Parathyroid adenoma (tissue), 2 donors: ENCODE data around the gene ULK4.

Experiments used
- H2AFZ ChIP-seq: fragments of 300-600 bp; sonication (generic); one replicate; pipeline ENCODE4 v1.7.0; 2017; ENCODE audit warnings: antibody characterized with exemption, mild to moderate bottlenecking
- H3K27ac ChIP-seq: fragments of 300-600 bp; sonication (generic); one replicate; pipeline ENCODE4 v1.7.0; 2017
- H3K27me3 ChIP-seq: fragments of 300-600 bp; sonication (generic); one replicate; pipeline ENCODE4 v1.7.0; 2017; ENCODE audit warnings: low read length; ENCODE audit not compliant: control insufficient read depth, insufficient read depth
- H3K36me3 ChIP-seq: fragments of 300-600 bp; sonication (generic); one replicate; pipeline ENCODE4 v1.7.0; 2017; ENCODE audit warnings: low read length; ENCODE audit not compliant: control insufficient read depth, insufficient read depth
- H3K4me1 ChIP-seq: fragments of 300-600 bp; sonication (generic); one replicate; pipeline ENCODE4 v1.7.0; 2017; ENCODE audit warnings: control low read depth
- H3K4me2 ChIP-seq: fragments of 300-600 bp; sonication (generic); one replicate; pipeline ENCODE4 v1.7.0; 2017; ENCODE audit warnings: low read length
- H3K4me3 ChIP-seq: fragments of 300-600 bp; sonication (generic); one replicate; pipeline ENCODE4 v1.7.0; 2017; ENCODE audit warnings: low read depth, low read length
- H3K79me2 ChIP-seq: fragments of 300-600 bp; sonication (generic); one replicate; pipeline ENCODE4 v1.7.0; 2017; ENCODE audit warnings: control low read depth
- H3K9ac ChIP-seq: fragments of 300-600 bp; sonication (generic); one replicate; pipeline ENCODE4 v1.7.0; 2017; ENCODE audit warnings: mild to moderate bottlenecking
- H3K9me3 ChIP-seq: fragments of 300-600 bp; sonication (generic); one replicate; pipeline ENCODE4 v1.7.0; 2017; ENCODE audit warnings: low read length; ENCODE audit not compliant: control insufficient read depth
- TF ChIP-seq, protein P1 (sequence below): fragments of 300-600 bp; sonication (generic); IDR thresholded peaks from one replicate; pipeline ENCODE4 v1.7.0; 2017; ENCODE audit warnings: antibody characterized with exemption, mild to moderate bottlenecking
- donor health status: primary hyperparathyroidism.

Gene ULK4

GRCh38 chr3:41302295-41302694 is 659.6 kb downstream of the ULK4 start:
- Histone ChIP-seq H3K79me2 (peaks cover 2% of the 10 kb centered on the region), H3K36me3 (no peaks in the 10 kb centered on the region), H3K9ac (no peak overlapping the region), H3K27ac (no peak overlapping the region), H3K4me1 (no peaks in the 10 kb centered on the region), H3K4me3 (no peak overlapping the region), H3K4me2 (no peak overlapping the region), H3K9me3 (no peaks in the 10 kb centered on the region), H2AFZ (no peak overlapping the region), H3K27me3 (no peaks in the 10 kb centered on the region)
- TF ChIP-seq, protein P1, sequence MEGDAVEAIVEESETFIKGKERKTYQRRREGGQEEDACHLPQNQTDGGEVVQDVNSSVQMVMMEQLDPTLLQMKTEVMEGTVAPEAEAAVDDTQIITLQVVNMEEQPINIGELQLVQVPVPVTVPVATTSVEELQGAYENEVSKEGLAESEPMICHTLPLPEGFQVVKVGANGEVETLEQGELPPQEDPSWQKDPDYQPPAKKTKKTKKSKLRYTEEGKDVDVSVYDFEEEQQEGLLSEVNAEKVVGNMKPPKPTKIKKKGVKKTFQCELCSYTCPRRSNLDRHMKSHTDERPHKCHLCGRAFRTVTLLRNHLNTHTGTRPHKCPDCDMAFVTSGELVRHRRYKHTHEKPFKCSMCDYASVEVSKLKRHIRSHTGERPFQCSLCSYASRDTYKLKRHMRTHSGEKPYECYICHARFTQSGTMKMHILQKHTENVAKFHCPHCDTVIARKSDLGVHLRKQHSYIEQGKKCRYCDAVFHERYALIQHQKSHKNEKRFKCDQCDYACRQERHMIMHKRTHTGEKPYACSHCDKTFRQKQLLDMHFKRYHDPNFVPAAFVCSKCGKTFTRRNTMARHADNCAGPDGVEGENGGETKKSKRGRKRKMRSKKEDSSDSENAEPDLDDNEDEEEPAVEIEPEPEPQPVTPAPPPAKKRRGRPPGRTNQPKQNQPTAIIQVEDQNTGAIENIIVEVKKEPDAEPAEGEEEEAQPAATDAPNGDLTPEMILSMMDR = no peak

GRCh38 chr3:41301548-41301947 is 660.4 kb downstream of the ULK4 start:
- Histone ChIP-seq H3K79me2 (peaks cover 2% of the 10 kb centered on the region), H3K27ac (no peak overlapping the region), H3K36me3 (no peaks in the 10 kb centered on the region), H3K4me2 (no peak overlapping the region), H3K9me3 (no peaks in the 10 kb centered on the region), H3K4me3 (no peak overlapping the region), H3K9ac (no peak overlapping the region), H2AFZ (no peak overlapping the region), H3K4me1 (no peaks in the 10 kb centered on the region), H3K27me3 (no peaks in the 10 kb centered on the region)
- TF ChIP-seq, protein P1 = no peak

- Histone ChIP-seq H3K27ac (no peak overlapping the region), H3K9ac (no peak overlapping the region), H3K9me3 (no peaks in the 10 kb centered on the region), H3K36me3 (no peaks in the 10 kb centered on the region), H3K4me1 (no peaks in the 10 kb centered on the region), H3K79me2 (peaks cover 2% of the 10 kb centered on the region), H2AFZ (no peak overlapping the region), H3K4me2 (no peak overlapping the region), H3K4me3 (no peak overlapping the region), H3K27me3 (no peaks in the 10 kb centered on the region)
- TF ChIP-seq, protein P1 = no peak
These were observed 662.9 kb downstream of the ULK4 start for GRCh38 chr3:41299036-41299435.

- Histone ChIP-seq H3K79me2 (peaks cover 2% of the 10 kb centered on the region), H3K4me2 (no peak overlapping the region), H3K9me3 (no peaks in the 10 kb centered on the region), H3K9ac (no peak overlapping the region), H3K27ac (no peak overlapping the region), H3K36me3 (no peaks in the 10 kb centered on the region), H3K27me3 (no peaks in the 10 kb centered on the region), H3K4me1 (peaks cover 7% of the 10 kb centered on the region), H2AFZ (no peak overlapping the region), H3K4me3 (no peak overlapping the region)
- TF ChIP-seq, protein P1 = no peak
These were observed 664.2 kb downstream of the ULK4 start for GRCh38 chr3:41297750-41298149.

DNA sequence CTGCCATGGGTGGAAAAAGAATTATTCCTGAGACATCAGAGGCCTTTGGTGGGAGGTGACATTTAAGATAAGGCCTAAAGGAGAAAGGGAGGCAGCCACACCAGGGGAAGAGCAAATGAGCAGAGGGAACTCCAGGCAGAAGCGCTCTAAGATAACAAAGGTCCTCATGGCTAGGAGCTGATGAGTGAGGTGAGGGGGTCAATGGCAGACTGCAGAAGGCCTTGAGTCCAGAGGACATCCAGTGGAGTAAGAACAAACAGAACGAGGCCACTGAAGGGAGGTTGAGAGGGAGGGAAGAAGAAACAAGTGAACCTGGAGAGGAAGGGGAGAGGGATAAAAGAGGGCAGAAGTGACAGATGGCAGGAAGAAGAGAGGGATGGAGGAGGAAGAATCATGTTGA is 665.3 kb downstream of the ULK4 start:
- H2AFZ ChIP-seq = no peak overlapping the region
- no peak overlapping the region for H3K4me2 ChIP-seq
- peaks cover 2% of the 10 kb centered on the region for H3K79me2 ChIP-seq
- no peak overlapping the region for H3K9ac ChIP-seq
- no peaks in the 10 kb centered on the region for H3K36me3 ChIP-seq
- H3K4me3 ChIP-seq = no peak overlapping the region
- H3K4me1 ChIP-seq = peaks cover 7% of the 10 kb centered on the region
- H3K9me3 ChIP-seq = no peaks in the 10 kb centered on the region
- H3K27me3 ChIP-seq = no peaks in the 10 kb centered on the region
- TF ChIP-seq, protein P1 = no peak
- H3K27ac ChIP-seq = no peak overlapping the region
